NCI-H1092 (cell line): Measurements from ENCODE around the gene BHLHE40.

Experiments
- DNase-seq: peaks from one replicate; lab custom pipeline; 2025; lab: John Stamatoyannopoulos, UW

Gene BHLHE40

GRCh38 chr3:5019411-5020241 is 40.4 kb downstream of the BHLHE40 start:
- DNase-seq = no peak

GRCh38 chr3:5020242-5020722 is 41.0 kb downstream of the BHLHE40 start:
- DNase-seq = no peak

GRCh38 chr3:5021116-5022092 is 42.2 kb downstream of the BHLHE40 start:
- DNase-seq = no peak

GRCh38 chr3:5022187-5022965 is 43.1 kb downstream of the BHLHE40 start:
- DNase-seq = no peak

GRCh38 chr3:5022966-5023776 is 43.9 kb downstream of the BHLHE40 start:
- DNase-seq = no peak

- DNase-seq = no peak
These were observed 44.6 kb downstream of the BHLHE40 start for GRCh38 chr3:5023777-5024346.

- no peak for DNase-seq
These were observed 46.8 kb downstream of the BHLHE40 start for GRCh38 chr3:5026046-5026362.

GRCh38 chr3:5029715-5030114 is 50.5 kb downstream of the BHLHE40 start:
- no peak for DNase-seq

- DNase-seq = no peak
These were observed 50.9 kb downstream of the BHLHE40 start for GRCh38 chr3:5030152-5030551.

GRCh38 chr3:5032844-5033243 is 53.6 kb downstream of the BHLHE40 start:
- no peak for DNase-seq
